GM10248 (cell line): ENCODE measurements around the gene DHRS11.

ENCODE experiments used
- CTCF ChIA-PET: fragments of 300-600 bp; sonication (Branson Sonifier 250); formaldehyde crosslinking; extraction: SDS; loops from one replicate; lab custom pipeline; 2021; ENCODE audit warnings: antibody characterized with exemption; lab: Yijun Ruan, JAX
- POLR2A ChIA-PET: fragments of 350-650 bp; sonication (Branson Sonifier 250); formaldehyde crosslinking; extraction: SDS; loops from one replicate; lab custom pipeline; 2020; ENCODE audit warnings: antibody characterized with exemption; lab: Yijun Ruan, JAX
- DNase-seq: peaks from one replicate; pipeline ENCODE4 v3.0.0; 2012; ENCODE audit errors: extremely low spot score
- CTCF ChIP-seq: IDR thresholded peaks from 2 replicates; pipeline ENCODE4 v1.5.1; 2012; ENCODE audit warnings: mild to moderate bottlenecking, low read depth; ENCODE audit errors: extremely low read depth, missing control alignments, control extremely low read depth

The DHRS11 gene

GRCh38 chr17:36592316-36592715 is 637 bp downstream of the DHRS11 start:
- ChIA-PET CTCF (interaction anchor here (5.3 kb wide), 1 partner anchor 10 kb away, joined by 43 read pairs; the partner anchor contains the start of gene MRM1), POLR2A (interaction anchor here (0.6 to 0.8 kb wide), 2 partner anchors 9 to 38 kb away, joined by 3 to 4 read pairs; partner anchors contain the start of gene MRM1)
- TF ChIP-seq CTCF = no peak
- DNase-seq = no peak

GRCh38 chr17:36592716-36593321 is 1.1 kb downstream of the DHRS11 start:
- DNase-seq = no peak
- TF ChIP-seq CTCF = no peak
- ChIA-PET CTCF (interaction anchor here (5.3 kb wide), 1 partner anchor 10 kb away, joined by 43 read pairs; the partner anchor contains the start of gene MRM1), POLR2A (interaction anchor here (0.8 kb wide), 1 partner anchor 8 kb away, joined by 3 read pairs; the partner anchor contains the start of gene MRM1)

- DNase-seq = no peak
- TF ChIP-seq CTCF = no peak
- ChIA-PET POLR2A (no interaction called here), CTCF (interaction anchor here (5.3 kb wide), 1 partner anchor 9 kb away, joined by 43 read pairs; the partner anchor contains the start of gene MRM1)
These were observed 2.1 kb downstream of the DHRS11 start for GRCh38 chr17:36593656-36594316.

GRCh38 chr17:36594626-36595401 is 3.1 kb downstream of the DHRS11 start:
- TF ChIP-seq CTCF = no peak
- CTCF ChIA-PET = interaction anchor here (5.3 kb wide), 1 partner anchor 8 kb away, joined by 43 read pairs; the partner anchor contains the start of gene MRM1
- no peak for DNase-seq
- POLR2A ChIA-PET = no interaction called here

- POLR2A ChIA-PET = no interaction called here
These were observed 5.5 kb downstream of the DHRS11 start for GRCh38 chr17:36597226-36597625.

More at GRCh38 chr17:36597226-36597625, 5.5 kb downstream of the DHRS11 start:
- TF ChIP-seq CTCF = no peak
- CTCF ChIA-PET = interaction anchor here (1.2 kb wide), 1 partner anchor 450 kb away, joined by 3 read pairs; no protein-coding TSS in a partner anchor
- DNase-seq = no peak
